Calu3 (cell line): ENCODE data around the gene FNDC3A. TPM values are rescaled to one million over a fixed set of nuclear protein-coding genes. Genes with fewer than 3 reads are reported as not detected.

Experiments
- BruUV-seq: library from RNA; stranded (reverse); fragments of 400-500 nt; replicated peaks from 2 replicates; lab custom pipeline; 2021; lab: Mats Ljungman, UMichigan
- CTCF ChIA-PET: fragments of 300-600 bp; sonication (Branson Sonifier 250); formaldehyde crosslinking; loops from one replicate; lab custom pipeline; 2022; ENCODE audit warnings: antibody characterized with exemption; lab: Charles Lee
- DNase-seq: peaks from one replicate; pipeline ENCODE4 v3.0.0; 2022
- H3K27ac Mint-ChIP-seq: one replicate; pipeline ENCODE4 v1.8.0; 2022; ENCODE audit warnings: mixed read lengths; ENCODE audit not compliant: unreplicated experiment
- H3K27me3 Mint-ChIP-seq: one replicate; pipeline ENCODE4 v1.8.0; 2022; ENCODE audit warnings: mixed read lengths; ENCODE audit not compliant: unreplicated experiment
- H3K36me3 Mint-ChIP-seq: one replicate; pipeline ENCODE4 v1.8.0; 2022; ENCODE audit warnings: mild to moderate bottlenecking, moderate library complexity, mixed read lengths; ENCODE audit not compliant: insufficient read depth, unreplicated experiment
- H3K4me1 Mint-ChIP-seq: one replicate; pipeline ENCODE4 v1.8.0; 2022; ENCODE audit warnings: mild to moderate bottlenecking, low read depth, mixed read lengths; ENCODE audit not compliant: unreplicated experiment
- H3K4me3 Mint-ChIP-seq: one replicate; pipeline ENCODE4 v1.8.0; 2022; ENCODE audit warnings: mild to moderate bottlenecking, low read depth, moderate library complexity, mixed read lengths; ENCODE audit not compliant: unreplicated experiment
- H3K9me3 Mint-ChIP-seq: one replicate; pipeline ENCODE4 v1.8.0; 2022; ENCODE audit warnings: low read depth, mixed read lengths; ENCODE audit not compliant: unreplicated experiment
- CTCF ChIP-seq: fragments of 200-600 bp; IDR thresholded peaks from one replicate; pipeline ENCODE4 v1.8.0; 2022; ENCODE audit warnings: antibody characterized with exemption; ENCODE audit not compliant: unreplicated experiment
- intact Hi-C: fragments of 100-400 bp; cut with micrococcal nuclease; formaldehyde crosslinking; loops from one replicate; pipeline ENCODE4 v1.10.0; 2022; ENCODE audit not compliant: unreplicated experiment
- total RNA-seq: library from RNA; stranded (reverse); gene quantifications from 2 replicates; pipeline ENCODE4 v1.2.3, GENCODE V29; 2022

The FNDC3A gene
- total RNA-seq, 1 experiment from 2014 or later: 36.2 TPM

GRCh38 chr13:49098198-49098597 is 122.5 kb downstream of the FNDC3A start:
- intact Hi-C loops: loop anchor here (2.0 kb wide), 1 partner anchor 183 kb away; no protein-coding TSS in a partner anchor
- no TSS peak for BruUV-seq
- Mint-ChIP-seq H3K27me3 (no peaks in the 10 kb centered on the region), H3K4me3 (no peak overlapping the region), H3K27ac (peak overlapping the region; percentile 58), H3K36me3 (no peaks in the 10 kb centered on the region), H3K4me1 (peaks cover 33% of the 10 kb centered on the region), H3K9me3 (no peaks in the 10 kb centered on the region)
- peak; percentile 37 for DNase-seq
- TF ChIP-seq CTCF: no peak
- CTCF ChIA-PET: no interaction called here

- H3K27me3 Mint-ChIP-seq: no peaks in the 10 kb centered on the region
- CTCF ChIA-PET: interaction anchor here (0.6 to 1.1 kb wide), 2 partner anchors 13 to 182 kb away, joined by 3 to 9 read pairs; no protein-coding TSS in a partner anchor
Observed at GRCh38 chr13:49098771-49099512, 123.2 kb downstream of the FNDC3A start.

GRCh38 chr13:49099513-49099877 is 123.8 kb downstream of the FNDC3A start:
- intact Hi-C loops: loop anchor here (2.0 kb wide), 1 partner anchor 181 kb away; no protein-coding TSS in a partner anchor
- Mint-ChIP-seq H3K36me3 (no peaks in the 10 kb centered on the region), H3K4me3 (no peak overlapping the region), H3K27ac (peak overlapping the region; percentile 58), H3K4me1 (peaks cover 33% of the 10 kb centered on the region), H3K9me3 (no peaks in the 10 kb centered on the region), H3K27me3 (no peaks in the 10 kb centered on the region)
- DNase-seq: no peak
- no peak for TF ChIP-seq CTCF
- BruUV-seq: no TSS peak
- CTCF ChIA-PET: interaction anchor here (0.6 to 1.1 kb wide), 2 partner anchors 148 to 182 kb away, joined by 3 to 9 read pairs; partner anchors contain the start of gene CDADC1

More at GRCh38 chr13:49098771-49099512, 123.2 kb downstream of the FNDC3A start:
- Mint-ChIP-seq H3K4me3 (no peak overlapping the region), H3K4me1 (peaks cover 33% of the 10 kb centered on the region), H3K9me3 (no peaks in the 10 kb centered on the region), H3K27ac (peak overlapping the region; percentile 58), H3K36me3 (no peaks in the 10 kb centered on the region)
- no peak for TF ChIP-seq CTCF
- intact Hi-C loops: loop anchor here (2.0 kb wide), 1 partner anchor 182 kb away; no protein-coding TSS in a partner anchor
- no TSS peak for BruUV-seq
- DNase-seq: peak; percentile 10

- no peaks in the 10 kb centered on the region for H3K36me3 Mint-ChIP-seq
- no peaks in the 10 kb centered on the region for H3K9me3 Mint-ChIP-seq
- H3K27me3 Mint-ChIP-seq: no peaks in the 10 kb centered on the region
- H3K4me3 Mint-ChIP-seq: no peak overlapping the region
- DNase-seq: no peak
- no TSS peak for BruUV-seq
- intact Hi-C loops: no loop called here
- peaks cover 33% of the 10 kb centered on the region for H3K4me1 Mint-ChIP-seq
- no peak for TF ChIP-seq CTCF
- peak overlapping the region; percentile 24 for H3K27ac Mint-ChIP-seq
- CTCF ChIA-PET: no interaction called here
Observed at GRCh38 chr13:49100637-49101570, 125.2 kb downstream of the FNDC3A start.
